ENCODE data around the gene PWWP2B. TPM values are rescaled to one million over a fixed set of nuclear protein-coding genes. Genes with fewer than 3 reads are reported as not detected.

The PWWP2B gene
- total RNA-seq, 6 experiments from 2014 or later = 3.0 to 12.2 (median 5.1) TPM

- Histone ChIP-seq H3K4me1 (no peaks in the 10 kb centered on the region), H3K9me3 (no peaks in the 10 kb centered on the region), H3K27ac (no peak overlapping the region), H3K4me3 (no peak overlapping the region), H3K36me3 (no peaks in the 10 kb centered on the region), H3K27me3 (no peaks in the 10 kb centered on the region)
- no peak for TF ChIP-seq CTCF (IDR thresholded peaks at IDR 0.05)
- TF ChIP-seq POLR2A (IDR thresholded peaks at IDR 0.05) = no peak
- intact Hi-C loops (cut with DNase I) = no loop called here
- 75% methylated on average over 7 of the region's 19 CpGs for WGBS (ENCODE audit: insufficient coverage, low coverage, low lambda C conversion rate, missing lambda C conversion rate)
- ATAC-seq = peak in 3 of 4 donors; percentile 15 to 31 (median 29)
- no peak for DNase-seq
These were observed 41.4 kb downstream of the PWWP2B start for GRCh38 chr10:132438091-132439024.

DNA sequence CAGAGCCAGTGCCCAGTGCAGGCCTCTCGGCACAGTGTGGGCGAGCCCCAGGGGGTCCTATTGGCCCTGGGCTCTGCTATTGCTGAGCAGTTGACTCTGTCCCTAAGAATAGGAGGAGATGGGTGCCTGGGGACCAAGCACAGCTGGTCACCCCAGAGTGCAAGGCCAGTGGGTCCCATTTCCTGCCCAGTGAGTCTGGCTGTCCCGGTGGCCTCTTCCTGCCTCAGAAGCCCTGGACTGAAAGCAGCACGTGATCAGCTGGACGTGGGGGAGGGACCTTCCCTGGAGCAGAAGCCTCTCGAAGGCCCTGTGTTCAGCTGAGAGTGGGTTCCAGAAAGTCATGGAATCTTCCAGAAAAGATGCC is 42.0 kb downstream of the PWWP2B start:
- Histone ChIP-seq H3K27me3 (no peaks in the 10 kb centered on the region), H3K4me1 (no peaks in the 10 kb centered on the region), H3K36me3 (no peaks in the 10 kb centered on the region), H3K4me3 (no peak overlapping the region), H3K9me3 (no peaks in the 10 kb centered on the region), H3K27ac (no peak overlapping the region)
- ATAC-seq = peak; percentile 32 to 60 (median 50)
- DNase-seq = no peak
- no peak for TF ChIP-seq CTCF (IDR thresholded peaks at IDR 0.05)
- TF ChIP-seq POLR2A (IDR thresholded peaks at IDR 0.05) = no peak
- WGBS (ENCODE audit: insufficient coverage, low coverage, low lambda C conversion rate, missing lambda C conversion rate) = 100% methylated on average over 1 of the region's 6 CpGs
- intact Hi-C loops (cut with DNase I) = no loop called here

DNA sequence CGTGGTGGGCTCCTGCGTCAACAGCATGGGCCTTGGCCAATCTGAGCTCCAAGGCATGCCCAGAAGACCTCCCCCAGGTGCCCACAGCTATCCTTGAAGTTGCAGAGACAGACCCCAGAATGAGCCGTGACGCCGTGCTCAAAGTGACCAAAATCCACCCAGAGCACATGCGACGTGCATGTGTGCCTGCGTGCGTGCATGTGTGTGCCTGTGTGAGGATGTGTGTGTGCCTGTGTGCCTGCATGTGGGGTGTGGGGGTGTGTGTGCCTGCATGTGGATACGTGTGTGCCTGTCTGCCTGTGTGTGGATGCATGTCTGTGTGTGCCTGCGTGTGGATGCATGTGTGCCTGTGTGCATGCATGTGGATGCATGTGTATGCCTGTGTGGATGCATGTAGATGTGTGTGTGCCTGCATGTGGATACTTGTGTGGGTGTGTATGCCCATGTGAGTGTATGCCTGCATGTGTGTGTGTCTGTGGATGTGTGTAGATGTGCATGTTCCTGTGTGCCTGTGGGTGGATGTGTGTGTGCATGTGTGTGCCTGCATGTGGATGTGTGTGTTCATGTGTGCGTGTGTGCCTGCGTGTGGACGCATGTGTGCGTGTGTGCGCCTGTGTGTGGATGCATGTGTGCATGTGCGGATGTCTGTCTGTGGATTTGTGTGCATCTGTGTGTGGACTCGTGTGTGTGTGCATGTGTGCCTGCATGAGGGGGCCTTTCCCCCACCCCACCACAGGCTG is 42.6 kb downstream of the PWWP2B start:
- no CpG with 5 or more reads among the region's 18 CpGs for WGBS (ENCODE audit: insufficient coverage, low coverage, low lambda C conversion rate, missing lambda C conversion rate)
- no peaks in the 10 kb centered on the region for H3K27me3 ChIP-seq
- DNase-seq (no peak), ATAC-seq (no peak)
- no peaks in the 10 kb centered on the region for H3K9me3 ChIP-seq
- intact Hi-C loops (cut with DNase I) = no loop called here
- H3K27ac ChIP-seq = no peak overlapping the region
- no peak overlapping the region for H3K4me3 ChIP-seq
- TF ChIP-seq CTCF (IDR thresholded peaks at IDR 0.05) = no peak
- no peak for TF ChIP-seq POLR2A (IDR thresholded peaks at IDR 0.05)
- H3K4me1 ChIP-seq = no peaks in the 10 kb centered on the region
- H3K36me3 ChIP-seq = no peaks in the 10 kb centered on the region

GRCh38 chr10:132440791-132441565 is 44.0 kb downstream of the PWWP2B start:
- no peak for DNase-seq

More at GRCh38 chr10:132440791-132441565, 44.0 kb downstream of the PWWP2B start:
- intact Hi-C loops (cut with DNase I) = no loop called here
- no peak overlapping the region for H3K4me3 ChIP-seq
- H3K9me3 ChIP-seq = no peaks in the 10 kb centered on the region
- WGBS (ENCODE audit: insufficient coverage, low coverage, low lambda C conversion rate, missing lambda C conversion rate) = 84% methylated on average over 3 of the region's 25 CpGs
- H3K27me3 ChIP-seq = no peaks in the 10 kb centered on the region
- no peaks in the 10 kb centered on the region for H3K4me1 ChIP-seq
- no peaks in the 10 kb centered on the region for H3K36me3 ChIP-seq
- no peak overlapping the region for H3K27ac ChIP-seq
- no peak for TF ChIP-seq CTCF (IDR thresholded peaks at IDR 0.05)
- TF ChIP-seq POLR2A (IDR thresholded peaks at IDR 0.05) = no peak
- ATAC-seq = no peak
